SK-N-MC (cell line): Measurements from ENCODE around the gene TMOD2.

ENCODE experiments used
- EZH2 ChIP-seq: fragments of 200-600 bp; sonication (generic); IDR thresholded peaks from one replicate; pipeline ENCODE4 v1.6.1; 2017; ENCODE audit warnings: antibody characterized with exemption
- FOXP2 ChIP-seq: optimal IDR thresholded peaks from 2 replicates; pipeline ENCODE3; 2011; ENCODE audit warnings: mild to moderate bottlenecking, moderate library complexity; ENCODE audit not compliant: insufficient read depth; ENCODE audit errors: extremely low read length, control extremely low read depth
- POLR2AphosphoS5 ChIP-seq: IDR thresholded peaks from 2 replicates; pipeline ENCODE4 v1.6.1; 2012; ENCODE audit warnings: mild to moderate bottlenecking, low read depth, low read length, borderline replicate concordance

DNA sequence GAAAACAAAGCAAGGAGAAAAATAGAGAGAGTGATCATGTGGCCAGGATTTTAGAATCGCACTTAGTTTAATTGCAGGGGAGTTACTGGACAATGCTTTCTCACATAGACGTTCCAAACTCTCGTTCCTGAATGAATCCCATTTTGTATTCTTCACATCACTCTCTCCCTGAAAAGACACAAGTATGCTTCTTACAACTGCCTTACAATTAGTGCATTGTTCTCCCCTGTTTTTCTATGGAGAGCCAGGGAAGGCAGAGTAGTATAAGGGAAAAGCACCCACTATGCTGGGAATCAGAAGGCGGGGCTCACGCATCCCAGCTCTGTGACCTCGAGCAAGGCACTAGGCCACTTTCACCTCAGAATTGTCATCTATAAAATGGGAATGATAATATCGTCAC is 14.4 kb downstream of the TMOD2 start:
- TF ChIP-seq EZH2 (no peak), POLR2AphosphoS5 (no peak), FOXP2 (no peak)
